Measurements from ENCODE around the gene ORAI3.

GRCh38 chr16:30900588-30900987 lies 48.3 kb upstream of the ORAI3 start:
- TF ChIP-seq CTCF (IDR thresholded peaks at IDR 0.05) = no peak
- TF ChIP-seq POLR2A (IDR thresholded peaks at IDR 0.05) = no peak

All from thyroid gland (tissue), 4 donors.